ENCODE data around the gene CNOT4.

The CNOT4 gene

DNA sequence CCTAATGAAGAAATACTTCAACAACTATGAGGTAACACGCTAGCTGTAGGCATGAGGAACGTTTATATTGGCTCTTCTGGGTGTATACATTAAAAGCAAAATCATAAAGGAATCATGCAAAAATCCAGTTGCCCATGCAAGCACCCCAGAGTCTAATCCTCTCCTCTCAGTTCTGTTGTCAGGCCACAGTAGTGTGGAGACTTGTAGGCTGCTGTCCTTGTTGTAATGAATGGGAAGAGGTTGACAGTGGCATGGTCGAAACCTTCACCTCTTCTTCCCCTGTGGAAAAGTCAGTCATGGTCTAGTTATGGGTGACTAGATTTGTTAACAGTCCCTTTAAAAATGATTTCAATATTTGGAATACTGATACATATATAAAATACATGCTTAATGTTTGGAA, 121.3 kb downstream of the CNOT4 start:
- Mint-ChIP-seq H3K4me1 (peaks cover 5 to 13% of the 10 kb centered on the region in 2 donors), H3K27me3 (no peaks in the 10 kb centered on the region), H3K9me3 (no peaks in the 10 kb centered on the region), H3K36me3 (peaks cover 0 to 11% of the 10 kb centered on the region in 2 donors), H3K27ac (no peak overlapping the region), H3K4me3 (no peak overlapping the region)
- ATAC-seq (replicated peaks) = no peak
- DNase-seq = no peak

DNA sequence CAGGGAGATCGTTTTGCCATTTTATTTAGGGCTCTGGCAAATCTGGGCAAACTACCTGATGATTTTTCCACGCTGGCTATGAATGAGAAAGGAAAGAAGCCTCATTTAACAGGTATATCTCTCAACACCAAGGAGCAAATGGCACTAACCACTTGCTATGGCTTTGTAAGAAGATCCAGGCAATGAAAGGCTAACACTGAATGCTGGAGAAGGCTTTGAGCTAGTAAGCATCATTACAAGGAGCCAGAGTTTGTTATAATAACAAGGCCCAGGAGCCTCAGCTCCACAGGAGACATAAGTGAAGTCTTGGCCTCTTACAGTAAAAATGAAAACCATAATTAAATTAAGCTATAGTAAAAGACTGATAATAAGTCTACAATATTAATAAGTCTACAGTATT, 123.1 kb downstream of the CNOT4 start:
- H3K36me3 Mint-ChIP-seq = peaks cover 0 to 7% of the 10 kb centered on the region in 2 donors
- H3K27me3 Mint-ChIP-seq = no peaks in the 10 kb centered on the region
- H3K4me1 Mint-ChIP-seq = peaks cover 3 to 9% of the 10 kb centered on the region in 2 donors
- H3K27ac Mint-ChIP-seq = no peak overlapping the region
- DNase-seq = no peak
- H3K9me3 Mint-ChIP-seq = no peaks in the 10 kb centered on the region
- H3K4me3 Mint-ChIP-seq = no peak overlapping the region
- no peak for ATAC-seq (replicated peaks)

DNA sequence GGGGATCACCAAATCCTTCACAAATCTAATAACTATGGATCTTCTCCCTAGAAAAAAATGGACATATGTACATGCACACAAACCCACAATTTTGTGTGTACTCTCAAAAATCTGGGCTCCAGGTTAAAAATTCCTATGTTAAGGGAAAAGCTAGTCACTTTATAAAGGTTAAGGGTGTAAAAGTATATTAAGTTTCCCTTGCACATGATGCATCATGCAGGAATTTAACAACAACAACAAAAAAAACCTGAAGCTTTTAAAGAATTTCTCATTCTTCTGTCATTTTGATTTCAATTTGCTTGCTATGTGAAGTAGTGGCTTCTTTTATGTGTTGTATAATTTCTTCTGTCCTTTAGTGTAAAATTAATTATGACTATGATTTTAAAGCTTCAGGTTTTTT, 123.7 kb downstream of the CNOT4 start:
- no peak for ATAC-seq (replicated peaks)
- no peaks in the 10 kb centered on the region for H3K9me3 Mint-ChIP-seq
- peaks cover 0 to 3% of the 10 kb centered on the region in 2 donors for H3K4me1 Mint-ChIP-seq
- no peak overlapping the region for H3K27ac Mint-ChIP-seq
- peaks cover 0 to 4% of the 10 kb centered on the region in 2 donors for H3K36me3 Mint-ChIP-seq
- H3K27me3 Mint-ChIP-seq = no peaks in the 10 kb centered on the region
- DNase-seq = no peak
- no peak overlapping the region for H3K4me3 Mint-ChIP-seq

DNA sequence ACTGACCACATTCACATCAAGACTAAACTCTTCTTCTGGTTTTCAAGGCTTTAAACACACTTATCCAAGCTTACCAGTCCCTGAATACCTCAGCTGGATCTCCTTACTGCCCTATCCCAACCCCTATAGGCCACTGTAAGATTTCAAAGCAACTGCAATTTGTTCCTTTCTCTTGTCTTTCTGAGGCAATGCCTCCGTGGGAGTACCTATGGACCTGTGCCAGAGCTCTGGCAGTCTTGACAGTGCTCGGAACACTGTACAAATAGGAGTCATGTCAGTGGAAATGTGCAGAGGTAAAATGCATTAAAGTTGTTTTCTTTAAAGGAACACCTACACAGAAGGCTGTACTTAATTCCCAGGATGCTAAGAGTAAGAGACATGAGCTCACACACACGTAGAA, 124.7 kb downstream of the CNOT4 start:
- no peak for DNase-seq
- no peak for ATAC-seq (replicated peaks)

DNA sequence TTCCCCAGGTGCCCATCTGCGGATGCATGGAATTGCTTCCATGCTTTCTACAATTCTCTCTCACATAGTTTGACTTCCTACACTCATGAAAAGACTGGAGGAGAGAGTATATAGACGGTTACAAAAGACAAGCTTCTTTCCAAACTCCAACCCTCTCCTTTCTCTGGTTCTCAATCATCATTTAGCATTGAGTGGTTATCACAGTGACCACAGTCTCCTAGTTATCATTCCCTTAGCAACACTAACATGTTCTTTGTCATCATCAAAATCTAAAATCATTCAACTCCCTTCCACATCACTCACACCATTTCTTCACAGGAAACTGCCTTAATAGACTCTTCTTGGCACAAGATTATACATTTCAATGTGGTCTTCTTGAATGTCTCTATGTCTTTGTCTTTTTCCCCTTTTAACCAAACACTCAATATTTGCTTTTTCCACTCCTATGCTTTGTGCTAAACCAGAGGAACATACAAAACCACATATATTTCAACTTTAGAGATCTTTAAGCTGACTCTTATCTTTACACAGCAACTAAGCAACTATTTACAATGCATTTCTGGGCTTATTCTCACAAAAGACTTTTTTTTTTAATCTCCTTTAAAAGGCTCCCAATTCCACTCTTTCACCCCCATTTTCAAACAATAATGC, 126.3 kb downstream of the CNOT4 start:
- peaks cover 6 to 9% of the 10 kb centered on the region in 2 donors for H3K36me3 Mint-ChIP-seq
- ATAC-seq (replicated peaks) (no peak), DNase-seq (no peak)
- no peaks in the 10 kb centered on the region for H3K9me3 Mint-ChIP-seq
- no peaks in the 10 kb centered on the region for H3K27me3 Mint-ChIP-seq
- H3K4me3 Mint-ChIP-seq = no peak overlapping the region
- no peak overlapping the region for H3K27ac Mint-ChIP-seq
- H3K4me1 Mint-ChIP-seq = peaks cover 0 to 2% of the 10 kb centered on the region in 2 donors

More for the DNA sequence above, 124.7 kb downstream of the CNOT4 start:
- no peak overlapping the region for H3K27ac Mint-ChIP-seq
- H3K9me3 Mint-ChIP-seq = no peaks in the 10 kb centered on the region
- no peaks in the 10 kb centered on the region for H3K27me3 Mint-ChIP-seq
- no peaks in the 10 kb centered on the region for H3K4me1 Mint-ChIP-seq
- H3K4me3 Mint-ChIP-seq = no peak overlapping the region
- peaks cover 0 to 4% of the 10 kb centered on the region in 2 donors for H3K36me3 Mint-ChIP-seq

DNA sequence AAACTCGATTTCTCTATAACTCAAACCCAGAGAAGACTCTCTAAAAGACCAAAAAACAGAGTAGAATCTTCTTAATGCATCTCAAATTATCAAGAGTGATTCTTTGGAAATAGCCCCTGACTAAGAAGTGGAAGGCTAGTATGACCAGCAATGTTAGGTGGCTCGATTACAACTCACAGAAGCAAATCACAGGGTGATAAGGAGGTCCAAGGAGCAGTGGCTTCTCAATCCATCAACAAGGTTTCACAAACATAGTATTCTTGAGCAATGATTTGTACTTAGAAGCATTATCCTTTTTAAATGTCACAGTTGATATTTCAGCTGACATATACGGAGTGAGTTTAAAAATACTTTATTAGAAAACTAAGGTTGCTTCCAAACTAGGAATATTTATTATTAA, 127.7 kb downstream of the CNOT4 start:
- no peak overlapping the region for H3K27ac Mint-ChIP-seq
- no peak overlapping the region for H3K4me3 Mint-ChIP-seq
- DNase-seq (no peak), ATAC-seq (replicated peaks) (no peak)
- H3K36me3 Mint-ChIP-seq = peaks cover 12 to 13% of the 10 kb centered on the region in 2 donors
- H3K4me1 Mint-ChIP-seq = peaks cover 0 to 2% of the 10 kb centered on the region in 2 donors
- H3K9me3 Mint-ChIP-seq = no peaks in the 10 kb centered on the region
- H3K27me3 Mint-ChIP-seq = no peaks in the 10 kb centered on the region

DNA sequence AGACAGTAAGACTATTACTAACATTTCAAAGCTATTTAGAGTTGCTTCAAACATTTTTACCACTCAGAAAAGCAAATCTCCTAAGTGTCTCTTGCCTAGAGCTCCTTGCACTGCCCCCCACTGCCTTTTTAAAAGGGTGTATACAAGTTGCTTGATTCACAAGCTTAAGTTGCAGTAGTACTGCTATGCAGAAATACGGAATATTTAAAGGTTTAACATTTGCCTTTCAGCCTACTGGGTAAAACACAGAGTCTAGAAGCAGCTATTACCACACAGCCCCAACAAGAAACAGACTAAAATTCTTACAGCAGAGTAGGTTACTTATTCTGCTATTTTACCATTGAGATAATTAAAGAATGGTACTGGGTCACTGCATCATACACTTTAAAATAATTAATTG, 128.5 kb downstream of the CNOT4 start:
- H3K36me3 Mint-ChIP-seq = peaks cover 12 to 13% of the 10 kb centered on the region in 2 donors
- H3K27ac Mint-ChIP-seq = no peak overlapping the region

DNA sequence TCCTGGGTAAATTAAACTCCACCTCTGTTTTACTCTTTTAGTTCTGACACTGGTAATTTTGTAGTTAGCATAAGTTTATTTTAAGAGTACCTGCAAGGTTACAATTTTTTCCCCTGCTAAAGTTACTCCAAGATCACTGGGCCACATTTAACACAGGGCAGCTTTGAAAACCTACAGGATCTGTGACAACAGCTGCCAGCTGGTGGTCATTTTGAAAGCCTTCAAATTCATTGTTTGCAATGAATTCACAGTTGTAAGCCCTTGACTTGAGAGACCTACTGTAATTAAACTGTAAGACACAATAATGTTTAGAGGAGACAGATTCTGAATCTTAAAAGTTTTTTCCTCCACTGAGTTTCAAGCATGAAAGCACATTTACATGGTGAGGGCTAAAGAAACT, 129.6 kb downstream of the CNOT4 start:
- ATAC-seq (replicated peaks) (no peak), DNase-seq (no peak)
- Mint-ChIP-seq H3K27ac (no peak overlapping the region), H3K4me3 (no peak overlapping the region), H3K4me1 (peaks cover 0 to 2% of the 10 kb centered on the region in 2 donors), H3K27me3 (no peaks in the 10 kb centered on the region), H3K36me3 (peaks cover 17 to 18% of the 10 kb centered on the region in 2 donors), H3K9me3 (no peaks in the 10 kb centered on the region)

More for the DNA sequence above, 128.5 kb downstream of the CNOT4 start:
- no peak overlapping the region for H3K4me3 Mint-ChIP-seq
- H3K9me3 Mint-ChIP-seq = no peaks in the 10 kb centered on the region
- H3K4me1 Mint-ChIP-seq = peaks cover 0 to 2% of the 10 kb centered on the region in 2 donors
- no peaks in the 10 kb centered on the region for H3K27me3 Mint-ChIP-seq
- DNase-seq (no peak), ATAC-seq (replicated peaks) (no peak)

DNA sequence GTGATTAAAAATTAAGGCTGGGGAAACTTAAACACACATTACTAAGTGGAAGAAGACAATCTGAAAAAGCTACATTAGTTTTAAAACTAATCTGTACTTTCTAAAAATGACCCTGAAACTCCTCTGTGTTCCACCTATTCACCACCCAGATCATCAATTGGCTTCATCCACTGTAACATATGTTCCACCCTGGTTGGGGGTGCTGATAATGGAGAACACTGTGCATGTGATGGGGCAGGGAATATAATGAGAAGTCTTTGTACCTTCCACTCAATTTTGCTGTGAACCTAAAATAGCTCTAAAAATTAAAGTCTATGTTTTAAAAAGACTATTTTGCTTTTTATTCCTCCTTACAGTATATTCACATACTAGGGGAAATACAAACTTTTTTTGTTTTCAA, 132.7 kb downstream of the CNOT4 start:
- no peaks in the 10 kb centered on the region for H3K27me3 Mint-ChIP-seq
- no peak overlapping the region for H3K4me3 Mint-ChIP-seq
- H3K4me1 Mint-ChIP-seq = peaks cover 0 to 2% of the 10 kb centered on the region in 2 donors
- no peaks in the 10 kb centered on the region for H3K9me3 Mint-ChIP-seq
- DNase-seq (no peak), ATAC-seq (replicated peaks) (no peak)
- H3K27ac Mint-ChIP-seq = no peak overlapping the region
- H3K36me3 Mint-ChIP-seq = peaks cover 19 to 22% of the 10 kb centered on the region in 2 donors

DNA sequence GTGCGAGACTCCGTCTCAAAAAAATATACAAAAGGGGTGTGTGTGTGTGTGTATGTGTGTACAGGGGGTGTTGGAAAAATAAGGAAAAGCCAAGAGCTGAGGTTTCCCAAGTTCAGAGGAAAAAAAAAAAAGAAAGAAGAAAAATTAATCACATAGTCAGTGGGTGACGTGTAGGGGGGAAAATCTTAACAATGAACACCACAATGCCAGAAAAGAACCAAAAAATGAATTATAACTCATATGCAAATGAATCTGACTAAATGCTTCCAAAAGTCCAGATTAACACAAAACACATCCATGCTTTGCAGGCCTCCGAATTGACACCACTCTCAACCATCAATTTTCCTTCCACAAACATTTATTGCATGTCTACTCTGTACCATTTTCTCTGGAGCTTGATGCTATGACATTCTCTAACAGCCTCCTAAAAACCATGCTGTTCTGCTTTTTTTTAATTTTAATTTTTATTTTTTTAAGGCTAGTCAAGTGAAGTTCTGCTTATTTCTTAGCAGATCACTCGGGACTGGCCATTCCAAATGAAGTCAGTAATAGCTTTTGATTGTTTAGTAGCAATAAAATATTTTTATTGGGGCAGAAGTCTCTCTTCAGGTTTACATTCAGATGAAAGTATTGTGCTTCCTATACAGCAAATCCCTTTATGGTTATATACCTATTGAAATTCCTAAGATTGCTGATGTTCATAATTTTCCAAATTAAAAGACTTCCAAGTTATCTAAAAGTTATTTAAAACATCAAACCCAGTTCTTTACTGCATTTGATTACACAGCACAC, 133.8 kb downstream of the CNOT4 start:
- no peaks in the 10 kb centered on the region for H3K9me3 Mint-ChIP-seq
- no peaks in the 10 kb centered on the region for H3K27me3 Mint-ChIP-seq
- peaks cover 21 to 27% of the 10 kb centered on the region in 2 donors for H3K36me3 Mint-ChIP-seq
- ATAC-seq (replicated peaks) (no peak), DNase-seq (no peak)
- H3K27ac Mint-ChIP-seq = peak overlapping the region; percentile 38
- no peak overlapping the region for H3K4me3 Mint-ChIP-seq
- peaks cover 2 to 3% of the 10 kb centered on the region in 2 donors for H3K4me1 Mint-ChIP-seq

DNA sequence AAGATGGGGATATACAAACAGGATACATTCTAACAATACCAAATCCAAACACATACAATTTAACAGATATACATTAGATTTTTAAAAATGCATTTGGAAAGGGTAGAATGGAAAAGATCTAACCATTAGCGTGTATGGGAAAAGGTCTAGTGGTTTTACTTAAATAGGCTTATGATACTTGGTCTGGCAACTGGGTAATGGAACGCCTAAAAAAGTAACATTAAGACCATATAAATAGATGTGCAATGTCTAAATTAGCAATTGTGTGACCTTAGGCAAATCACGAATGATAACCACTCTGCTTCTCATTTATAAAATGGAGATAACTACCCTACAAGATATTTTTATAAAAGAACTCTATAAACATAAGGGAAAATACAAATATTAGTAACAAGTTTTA, 135.2 kb downstream of the CNOT4 start:
- no peaks in the 10 kb centered on the region for H3K27me3 Mint-ChIP-seq
- no peaks in the 10 kb centered on the region for H3K9me3 Mint-ChIP-seq
- ATAC-seq (replicated peaks) = peak; percentile 51 to 66
- H3K27ac Mint-ChIP-seq = peak overlapping the region; percentile 37
- no peak overlapping the region for H3K4me3 Mint-ChIP-seq
- DNase-seq = no peak
- H3K4me1 Mint-ChIP-seq = peaks cover 5% of the 10 kb centered on the region in 2 donors
- peaks cover 22 to 33% of the 10 kb centered on the region in 2 donors for H3K36me3 Mint-ChIP-seq

DNA sequence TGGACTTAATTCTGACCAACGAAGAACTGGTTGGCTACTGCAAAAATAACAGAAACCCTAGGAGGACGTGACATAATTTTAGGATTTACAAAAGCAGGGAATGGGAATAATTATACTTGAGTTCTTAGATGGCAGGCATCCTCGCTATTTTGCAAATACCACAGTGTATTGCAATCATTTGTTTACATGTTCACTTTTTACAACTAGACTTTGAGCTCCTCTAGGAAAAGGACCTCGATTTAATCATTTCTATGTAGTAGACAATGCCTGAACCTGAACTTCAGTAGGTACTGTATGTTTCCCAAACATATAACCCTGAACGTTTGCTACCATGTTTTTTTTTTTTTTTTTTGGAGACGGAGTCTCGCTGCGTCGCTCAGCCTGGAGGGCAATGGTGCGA, 137.7 kb downstream of the CNOT4 start:
- DNase-seq = no peak
- H3K4me3 Mint-ChIP-seq = no peak overlapping the region

DNA sequence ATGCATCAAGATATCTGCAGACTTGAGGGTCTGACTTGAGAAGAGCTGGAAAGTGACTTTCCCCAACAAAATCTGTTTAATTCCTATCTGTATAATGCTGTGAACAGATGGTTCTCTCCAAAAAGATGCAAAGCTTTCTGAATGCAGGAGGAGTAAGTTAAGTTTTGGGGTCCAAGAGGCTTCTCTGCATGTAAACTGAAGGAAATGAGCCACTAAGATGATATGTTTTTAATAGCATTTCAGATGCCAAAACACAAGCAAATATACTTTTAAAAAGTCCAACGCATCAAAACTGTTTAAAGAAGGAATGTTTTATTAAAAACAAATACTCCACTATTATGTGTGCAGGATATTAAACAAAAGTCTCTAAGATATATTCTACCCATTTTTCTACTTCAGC, 139.2 kb downstream of the CNOT4 start:
- DNase-seq (no peak), ATAC-seq (replicated peaks) (no peak)
- H3K27me3 Mint-ChIP-seq = no peaks in the 10 kb centered on the region
- no peak overlapping the region for H3K4me3 Mint-ChIP-seq
- H3K36me3 Mint-ChIP-seq = peaks cover 16 to 32% of the 10 kb centered on the region in 2 donors
- no peak overlapping the region for H3K27ac Mint-ChIP-seq
- peaks cover 9 to 17% of the 10 kb centered on the region in 2 donors for H3K4me1 Mint-ChIP-seq
- no peaks in the 10 kb centered on the region for H3K9me3 Mint-ChIP-seq

More for the DNA sequence above, 137.7 kb downstream of the CNOT4 start:
- peaks cover 8 to 16% of the 10 kb centered on the region in 2 donors for H3K4me1 Mint-ChIP-seq
- H3K27me3 Mint-ChIP-seq = no peaks in the 10 kb centered on the region
- no peak overlapping the region for H3K27ac Mint-ChIP-seq
- H3K36me3 Mint-ChIP-seq = peaks cover 18 to 34% of the 10 kb centered on the region in 2 donors
- no peak for ATAC-seq (replicated peaks)
- H3K9me3 Mint-ChIP-seq = no peaks in the 10 kb centered on the region

DNA sequence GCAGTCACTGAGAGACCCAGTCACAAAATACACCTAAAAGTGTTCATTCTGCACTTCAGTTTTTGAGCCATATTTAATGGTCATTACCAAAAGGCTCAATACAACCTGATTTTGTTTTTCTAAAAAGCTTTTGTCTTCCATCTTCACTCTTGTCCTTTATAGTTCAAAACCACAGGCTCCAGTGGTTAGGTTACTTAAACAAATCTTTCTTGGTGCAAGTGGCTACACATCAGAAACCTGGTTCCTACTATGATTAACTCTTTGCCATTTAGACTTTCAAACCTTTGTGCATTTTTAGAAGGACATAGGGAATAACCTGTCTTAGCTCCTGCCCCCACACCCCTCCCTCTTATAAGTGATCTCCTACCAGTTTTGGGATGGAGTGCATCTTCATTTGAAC, 140.5 kb downstream of the CNOT4 start:
- no peak overlapping the region for H3K4me3 Mint-ChIP-seq
- ATAC-seq (replicated peaks) (peak; percentile 38 to 50), DNase-seq (no peak)
- H3K4me1 Mint-ChIP-seq = peaks cover 11 to 22% of the 10 kb centered on the region in 2 donors
- peak overlapping the region; percentile 66 for H3K27ac Mint-ChIP-seq
- no peaks in the 10 kb centered on the region for H3K27me3 Mint-ChIP-seq
- peaks cover 13 to 30% of the 10 kb centered on the region in 2 donors for H3K36me3 Mint-ChIP-seq
- no peaks in the 10 kb centered on the region for H3K9me3 Mint-ChIP-seq

Data from stimulated activated naive B cell treated with anti-CD40 and anti-IgM and Interleukin-4, amounts not matched to agents 10 μg/mL and 1 μg/mL and 100 μg/mL, for 72 hours (primary cell).